Measurements from ENCODE around the gene ZNF407. TPM values are rescaled to one million over a fixed set of nuclear protein-coding genes. Genes with fewer than 3 reads are reported as not detected.
A peak's percentile ranks its signal among the peaks of the same experiment; 100 is the strongest.

The ZNF407 gene
- total and polyA plus RNA-seq, 8 donors, result 2.1 to 49.0 (median 14.6) TPM

GRCh38 chr18:74959216-74959615 is 361.5 kb downstream of the ZNF407 start:
- H3K27me3 ChIP-seq, result no peaks in the 10 kb centered on the region
- intact Hi-C loops (cut with DNase I; ENCODE audit: low total_unique reads), result no loop called here
- H3K4me1 ChIP-seq, result no peaks in the 10 kb centered on the region
- no peaks in the 10 kb centered on the region for H3K9me3 ChIP-seq
- no peak overlapping the region for H3K4me3 ChIP-seq
- no peak for TF ChIP-seq CTCF (IDR thresholded peaks at IDR 0.05)
- DNase-seq, result no peak
- H3K36me3 ChIP-seq, result peaks cover 0 to 6% (median 3%) of the 10 kb centered on the region in 4 donors
- WGBS, 5 donors, result 93 to 97% (median 94%) methylated on average over 3 of the region's 3 CpGs
- no peak overlapping the region for H3K27ac ChIP-seq

- no peaks in the 10 kb centered on the region for H3K27me3 ChIP-seq
- no peak for DNase-seq
- 87 to 94% (median 92%) methylated on average over 6 of the region's 6 CpGs for WGBS, 5 donors
- no peak overlapping the region for H3K4me3 ChIP-seq
- intact Hi-C loops (cut with DNase I; ENCODE audit: low total_unique reads), result no loop called here
- TF ChIP-seq POLR2A (IDR thresholded peaks at IDR 0.05) (no peak), POLR2AphosphoS5 (IDR thresholded peaks at IDR 0.05) (no peak), CTCF (IDR thresholded peaks at IDR 0.05) (no peak), EP300 (IDR thresholded peaks at IDR 0.05) (no peak)
- no peaks in the 10 kb centered on the region for H3K4me1 ChIP-seq
- H3K9me3 ChIP-seq, result peaks cover 0 to 4% (median 0%) of the 10 kb centered on the region in 4 donors
- no peak overlapping the region for H3K27ac ChIP-seq
- H3K36me3 ChIP-seq, result peaks cover 0 to 6% (median 3%) of the 10 kb centered on the region in 4 donors
Measured at GRCh38 chr18:74961596-74961995, 363.9 kb downstream of the ZNF407 start.

- peaks cover 0 to 4% (median 0%) of the 10 kb centered on the region in 4 donors for H3K9me3 ChIP-seq
- no peaks in the 10 kb centered on the region for H3K36me3 ChIP-seq
- no peaks in the 10 kb centered on the region for H3K27me3 ChIP-seq
- peak; percentile 51 to 76 for DNase-seq
- 31 to 52% (median 44%) methylated on average over 7 of the region's 7 CpGs for WGBS, 5 donors
- H3K4me3 ChIP-seq, result no peak overlapping the region
- H3K4me1 ChIP-seq, result no peaks in the 10 kb centered on the region
- no peak overlapping the region for H3K27ac ChIP-seq
- TF ChIP-seq CTCF (IDR thresholded peaks at IDR 0.05), result peak in 3 of 7 experiments; percentile 11 to 29 (median 20)
- peak in 1 of 3 donors; percentile 27 for TF ChIP-seq POLR2AphosphoS5 (IDR thresholded peaks at IDR 0.05)
- no peak for TF ChIP-seq EP300 (IDR thresholded peaks at IDR 0.05)
- intact Hi-C loops (cut with DNase I; ENCODE audit: low total_unique reads), result no loop called here
Measured at GRCh38 chr18:74963820-74964446, 366.3 kb downstream of the ZNF407 start.

GRCh38 chr18:74965682-74966081 is 368.0 kb downstream of the ZNF407 start:
- Histone ChIP-seq H3K9me3 (peaks cover 0 to 4% (median 0%) of the 10 kb centered on the region in 4 donors), H3K27me3 (no peaks in the 10 kb centered on the region), H3K4me3 (no peak overlapping the region), H3K27ac (no peak overlapping the region), H3K36me3 (no peaks in the 10 kb centered on the region), H3K4me1 (peaks cover 0 to 1% (median 0%) of the 10 kb centered on the region in 4 donors)
- TF ChIP-seq CTCF (IDR thresholded peaks at IDR 0.05) (no peak), POLR2A (IDR thresholded peaks at IDR 0.05) (no peak), EP300 (IDR thresholded peaks at IDR 0.05) (no peak), POLR2AphosphoS5 (IDR thresholded peaks at IDR 0.05) (no peak)
- intact Hi-C loops (cut with DNase I; ENCODE audit: low total_unique reads), result no loop called here
- DNase-seq, result no peak
- WGBS, 5 donors, result 93 to 100% (median 98%) methylated on average over 1 of the region's 1 CpG

Data from stomach (tissue), 9 donors.